Psoas muscle (tissue), 8 donors: Measurements from ENCODE around the gene KEL. TPM values are rescaled to one million over a fixed set of nuclear protein-coding genes. Genes with fewer than 3 reads are reported as not detected.

ENCODE experiments used
- ATAC-seq, 4 donors: fragments of 200-7000 bp; cut with Tn5 transposase; one replicate each; pipeline ENCODE4 v1.9.1; 2020; ENCODE audit warnings: moderate library complexity in 3 of 4, mild to moderate bottlenecking in 2 of 4
- DNase-seq, 2 donors: peaks; one replicate each; pipeline ENCODE4 v3.0.0-alpha.2; 2020
- H3K27ac ChIP-seq: fragments of 200-600 bp; one replicate; pipeline ENCODE4 v1.8.0; 2022
- H3K27me3 ChIP-seq, 3 donors: fragments of 200-600 bp in 1 of 3; one replicate each; pipeline versions ENCODE4 v1.6.1 to v1.8.0; 2013 to 2022; ENCODE audit warnings: low read length in 2 of 3, mild to moderate bottlenecking in 2 of 3, moderate library complexity in 1 of 3; ENCODE audit not compliant: insufficient read depth in 3 of 3
- H3K36me3 ChIP-seq, 2 donors: fragments of 200-600 bp in 1 of 2; one replicate each; pipeline versions ENCODE4 v1.6.1 to v1.8.0; 2013 to 2022; ENCODE audit warnings: low read depth in 1 of 2, mild to moderate bottlenecking in 1 of 2, moderate library complexity in 1 of 2; ENCODE audit not compliant: insufficient read depth in 1 of 2
- H3K4me1 ChIP-seq: fragments of 200-600 bp; one replicate; pipeline ENCODE4 v1.8.0; 2022
- H3K4me3 ChIP-seq: fragments of 200-600 bp; one replicate; pipeline ENCODE4 v1.8.0; 2022; ENCODE audit warnings: mild to moderate bottlenecking
- H3K9me3 ChIP-seq: fragments of 200-600 bp; one replicate; pipeline ENCODE4 v1.8.0; 2022
- WGBS, 3 donors: extraction: QIAGEN DNeasy Blood & Tissue Kit; methylation state at CpG; one replicate each; pipeline versions ENCODE4 v1.1.6 to v1.1.7; 2013; 5-methylcytosine and 5-hydroxymethylcytosine counted together
- intact Hi-C, 2 donors: fragments of 100-400 bp; cut with DNase I; formaldehyde crosslinking; loops; one replicate each; pipeline versions ENCODE4 v1.11.0 to v1.14.2; 2022
- polyA plus RNA-seq, 3 donors: library from polyadenylated mRNA; stranded (reverse); fragments of 200-250 nt; gene quantifications; one replicate each; pipeline ENCODE4 v1.2.3, GENCODE V29; 2013
- total RNA-seq, 4 donors: library from RNA; stranded (reverse); fragmentation: NEBNext Ultra II Directional in 2 of 4; extraction: Animal tissue kit (Norgen Biotek cat#: 25700) in 2 of 4; gene quantifications; one replicate each; pipeline versions ENCODE4 v1.2.1 to v1.2.4, GENCODE V29; 2021 to 2023
- TF ChIP-seq, protein P1 (sequence below): fragments of 200-600 bp; IDR thresholded peaks from one replicate; pipeline ENCODE4 v1.8.0; 2022; ENCODE audit warnings: antibody characterized with exemption
- donor health status: healthy with polysubstance abuse.
- donor health status: DM: no; HTN: no; CAD: no; lungs with moderate emphysema.
- donor health status: Bipolar disorder and iron deficiency.
- donor health status: healthy.
- donor health status: DM: yes; HTN: yes; CAD: no.
- donor health status: DM: no; HTN: no; CAD: no.
- donor health status: DM: no; HTN: no; CAD: no.
- donor health status: DM: yes; HTN: yes; CAD: no.

The KEL gene
- total and polyA plus RNA-seq, 7 donors = 0.01 to 0.69 (median 0.30) TPM; not detected in 2

DNA sequence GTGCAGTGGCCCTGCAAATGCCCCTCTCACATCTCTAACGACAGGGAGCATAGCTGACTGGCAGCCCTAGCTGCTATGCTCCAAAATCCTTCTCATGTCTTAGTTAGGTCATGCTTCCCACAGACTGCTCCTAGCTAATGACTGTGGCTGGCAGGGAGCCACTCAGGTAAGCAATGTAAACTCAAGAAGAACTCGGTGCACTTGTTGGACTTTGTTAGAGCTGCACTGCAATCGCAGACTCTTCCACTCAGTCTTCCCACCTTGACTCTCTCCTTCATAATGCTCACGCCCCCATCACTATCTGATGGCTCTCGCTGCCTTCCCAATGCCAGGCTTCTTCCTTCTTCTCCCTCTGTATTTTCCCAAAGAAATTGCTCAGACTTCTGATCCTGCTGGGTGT lies 40.7 kb upstream of the KEL start:
- ATAC-seq (no peak), DNase-seq (no peak)
- Histone ChIP-seq H3K9me3 (no peaks in the 10 kb centered on the region), H3K4me3 (peak overlapping the region; percentile 35), H3K27ac (no peak overlapping the region), H3K4me1 (no peaks in the 10 kb centered on the region), H3K36me3 (no peaks in the 10 kb centered on the region), H3K27me3 (no peaks in the 10 kb centered on the region)
- intact Hi-C loops = loop anchor here (1.0 to 10.0 kb wide), 3 partner anchors 149 to 398 kb away; no protein-coding TSS in a partner anchor
- TF ChIP-seq, protein P1, sequence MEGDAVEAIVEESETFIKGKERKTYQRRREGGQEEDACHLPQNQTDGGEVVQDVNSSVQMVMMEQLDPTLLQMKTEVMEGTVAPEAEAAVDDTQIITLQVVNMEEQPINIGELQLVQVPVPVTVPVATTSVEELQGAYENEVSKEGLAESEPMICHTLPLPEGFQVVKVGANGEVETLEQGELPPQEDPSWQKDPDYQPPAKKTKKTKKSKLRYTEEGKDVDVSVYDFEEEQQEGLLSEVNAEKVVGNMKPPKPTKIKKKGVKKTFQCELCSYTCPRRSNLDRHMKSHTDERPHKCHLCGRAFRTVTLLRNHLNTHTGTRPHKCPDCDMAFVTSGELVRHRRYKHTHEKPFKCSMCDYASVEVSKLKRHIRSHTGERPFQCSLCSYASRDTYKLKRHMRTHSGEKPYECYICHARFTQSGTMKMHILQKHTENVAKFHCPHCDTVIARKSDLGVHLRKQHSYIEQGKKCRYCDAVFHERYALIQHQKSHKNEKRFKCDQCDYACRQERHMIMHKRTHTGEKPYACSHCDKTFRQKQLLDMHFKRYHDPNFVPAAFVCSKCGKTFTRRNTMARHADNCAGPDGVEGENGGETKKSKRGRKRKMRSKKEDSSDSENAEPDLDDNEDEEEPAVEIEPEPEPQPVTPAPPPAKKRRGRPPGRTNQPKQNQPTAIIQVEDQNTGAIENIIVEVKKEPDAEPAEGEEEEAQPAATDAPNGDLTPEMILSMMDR = no peak
- WGBS, 3 donors = 85 to 89% (median 88%) methylated on average over 5 of the region's 5 CpGs

DNA sequence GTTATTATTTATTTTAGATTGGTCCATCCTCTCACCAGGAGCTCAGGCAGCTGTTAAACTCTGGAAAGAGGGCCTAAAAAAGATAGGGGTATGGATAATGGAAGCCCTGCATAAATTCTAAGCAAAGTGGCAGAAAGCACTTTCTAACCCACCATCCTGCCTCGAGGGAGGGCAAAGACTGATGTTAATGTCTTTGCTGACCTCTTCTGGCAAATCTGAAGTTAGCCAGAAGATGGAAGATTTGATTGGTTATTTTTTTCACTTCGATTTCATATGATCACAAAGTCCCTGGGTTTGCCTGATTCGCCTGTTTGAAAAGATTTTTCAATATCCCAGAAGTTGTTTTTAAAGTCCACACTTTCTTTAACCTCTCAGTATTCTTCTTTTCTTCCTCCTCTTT lies 39.9 kb upstream of the KEL start:
- DNase-seq = no peak

DNA sequence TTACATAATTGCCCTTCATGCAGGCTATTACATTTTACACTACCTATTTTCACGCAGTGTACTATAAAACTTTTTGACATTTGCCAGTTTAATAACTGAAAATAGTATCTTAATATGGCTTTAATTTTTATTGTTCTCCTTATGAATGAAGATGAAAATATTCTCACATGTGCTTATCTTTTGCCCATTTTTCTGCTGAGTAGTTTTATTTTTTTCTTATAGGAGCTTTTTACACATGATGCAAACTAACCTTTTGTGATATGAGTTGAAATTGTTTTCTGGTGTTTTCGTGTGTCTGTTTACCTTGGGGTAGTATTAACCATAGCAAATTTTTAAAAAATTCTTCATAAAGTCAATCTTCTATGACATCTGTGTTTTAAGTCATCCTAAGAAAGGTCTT lies 38.5 kb upstream of the KEL start:
- no peaks in the 10 kb centered on the region for H3K27me3 ChIP-seq
- DNase-seq (no peak), ATAC-seq (no peak)
- no peak overlapping the region for H3K27ac ChIP-seq
- no peaks in the 10 kb centered on the region for H3K9me3 ChIP-seq
- intact Hi-C loops = loop anchor here (5.0 to 10.0 kb wide), 2 partner anchors 148 to 396 kb away; no protein-coding TSS in a partner anchor
- WGBS, 3 donors = 85 to 92% (median 85%) methylated on average over 2 of the region's 2 CpGs
- TF ChIP-seq, protein P1 = no peak
- H3K4me3 ChIP-seq = no peak overlapping the region
- no peaks in the 10 kb centered on the region for H3K4me1 ChIP-seq
- H3K36me3 ChIP-seq = no peaks in the 10 kb centered on the region

More for the DNA sequence above, 39.9 kb upstream of the KEL start:
- no peak overlapping the region for H3K27ac ChIP-seq
- no peak overlapping the region for H3K4me3 ChIP-seq
- H3K27me3 ChIP-seq = no peaks in the 10 kb centered on the region
- no peaks in the 10 kb centered on the region for H3K36me3 ChIP-seq
- WGBS, 3 donors = 47 to 52% (median 50%) methylated on average over 3 of the region's 3 CpGs
- intact Hi-C loops = loop anchor here (5.0 to 10.0 kb wide), 2 partner anchors 150 to 397 kb away; no protein-coding TSS in a partner anchor
- TF ChIP-seq, protein P1 = no peak
- no peaks in the 10 kb centered on the region for H3K9me3 ChIP-seq
- H3K4me1 ChIP-seq = no peaks in the 10 kb centered on the region
- ATAC-seq = no peak

DNA sequence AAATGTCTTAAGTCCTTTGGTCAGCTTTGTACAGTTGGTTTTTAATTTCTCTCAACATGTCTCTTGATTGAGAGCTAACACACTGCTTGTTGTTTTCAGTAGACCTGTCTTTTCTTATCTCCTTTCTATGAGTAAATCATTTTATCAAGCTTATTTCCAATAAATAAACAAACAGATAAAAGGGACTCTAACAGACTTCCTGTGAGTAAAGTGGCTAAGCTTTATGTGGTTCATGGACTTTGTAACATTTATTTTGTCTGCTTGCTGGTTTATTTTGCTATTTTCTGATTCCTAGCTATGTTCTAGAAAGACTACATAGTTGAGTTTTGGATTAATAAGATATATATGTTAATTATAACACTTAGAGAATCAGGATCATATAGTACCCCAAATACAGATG lies 37.6 kb upstream of the KEL start:
- DNase-seq (no peak), ATAC-seq (no peak)
- TF ChIP-seq, protein P1 = no peak
- Histone ChIP-seq H3K9me3 (no peaks in the 10 kb centered on the region), H3K27ac (no peak overlapping the region), H3K27me3 (no peaks in the 10 kb centered on the region), H3K36me3 (no peaks in the 10 kb centered on the region), H3K4me1 (no peaks in the 10 kb centered on the region), H3K4me3 (no peak overlapping the region)
- intact Hi-C loops = loop anchor here (5.0 to 10.0 kb wide), 2 partner anchors 147 to 395 kb away; no protein-coding TSS in a partner anchor

DNA sequence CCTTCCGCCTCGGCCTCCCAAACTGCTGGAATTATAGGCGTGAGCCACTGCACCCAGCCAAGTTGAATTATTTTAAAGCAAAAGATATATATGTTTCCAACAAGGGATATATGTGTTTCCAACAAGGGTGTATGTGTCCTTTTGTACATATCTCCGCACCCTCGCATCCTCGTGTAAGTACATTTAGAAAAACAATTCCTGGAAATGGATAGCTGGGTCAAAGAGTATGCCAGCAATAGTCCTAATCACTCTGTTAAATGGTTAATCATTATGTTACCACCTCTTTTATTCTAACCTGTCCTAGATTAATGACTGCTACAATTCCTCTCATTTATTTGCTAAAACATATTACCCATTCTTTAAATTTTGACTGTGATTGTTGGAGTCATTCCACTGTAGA lies 36.8 kb upstream of the KEL start:
- Histone ChIP-seq H3K4me3 (no peak overlapping the region), H3K4me1 (no peaks in the 10 kb centered on the region), H3K27me3 (no peaks in the 10 kb centered on the region), H3K9me3 (no peaks in the 10 kb centered on the region), H3K36me3 (no peaks in the 10 kb centered on the region), H3K27ac (no peak overlapping the region)
- intact Hi-C loops = no loop called here
- DNase-seq = no peak
- no peak for ATAC-seq
- 82 to 91% (median 88%) methylated on average over 6 of the region's 6 CpGs for WGBS, 3 donors
- TF ChIP-seq, protein P1 = no peak
